GM12878 (cell line): ENCODE data around the gene BAIAP2L1.

Experiments
- CEBPB ChIP-seq, 2 experiments: fragments of 150-350 bp in 1 of 2; IDR thresholded peaks; 2 replicates each; pipeline ENCODE4 v1.6.1; 2012 to 2014; ENCODE audit warnings: low read depth in 2 of 2, low read length in 2 of 2, borderline replicate concordance in 1 of 2, inconsistent platforms in 1 of 2
- KAT2A ChIP-seq: conservative IDR thresholded peaks from 2 replicates; pipeline ENCODE4 v1.6.1; 2011; ENCODE audit warnings: low read depth, low read length; ENCODE audit not compliant: control insufficient read depth
- KDM1A ChIP-seq: fragments of 200-600 bp; sonication (generic); IDR thresholded peaks from 2 replicates; pipeline ENCODE4 v1.6.1; 2016; ENCODE audit warnings: borderline replicate concordance
- MXI1 ChIP-seq: fragments of 150-350 bp; IDR thresholded peaks from 2 replicates; pipeline ENCODE4 v1.6.1; 2011; ENCODE audit warnings: low read depth, mild to moderate bottlenecking, inconsistent platforms, low read length, improper control_type of control experiment
- POLR2A ChIP-seq: IDR thresholded peaks from 2 replicates; pipeline ENCODE4 v1.6.1; 2011; ENCODE audit warnings: low read depth, mild to moderate bottlenecking, low read length
- RAD21 ChIP-seq: IDR thresholded peaks from 2 replicates; pipeline ENCODE4 v1.6.1; 2011; ENCODE audit warnings: mild to moderate bottlenecking, low read depth, low read length, moderate library complexity; ENCODE audit not compliant: insufficient read depth
- SIN3A ChIP-seq: IDR thresholded peaks from 2 replicates; pipeline ENCODE4 v1.6.1; 2012; ENCODE audit warnings: low read depth, low read length, improper control_type of control experiment
- SRF ChIP-seq, 2 experiments: IDR thresholded peaks; 2 replicates each; pipeline ENCODE4 v1.6.1; 2011; ENCODE audit warnings: low read depth in 2 of 2, low read length in 2 of 2, mild to moderate bottlenecking in 1 of 2, moderate library complexity in 1 of 2
- TF ChIP-seq, protein P1 (sequence below): fragments of 150-350 bp; IDR thresholded peaks from 2 replicates; pipeline ENCODE4 v1.6.1; 2016; ENCODE audit warnings: low read depth, low read length
- TF ChIP-seq, protein P2 (sequence below): IDR thresholded peaks from 2 replicates; pipeline ENCODE4 v1.6.1; 2011; ENCODE audit warnings: mild to moderate bottlenecking, low read depth, low read length, moderate library complexity; ENCODE audit not compliant: insufficient replicate concordance
- TF ChIP-seq, protein P3 (sequence below), 3 experiments: IDR thresholded peaks in 2 of 3; conservative IDR thresholded peaks in 1 of 3; 2 replicates each; pipeline ENCODE4 v1.5.1; 2011; ENCODE audit warnings: low read depth in 3 of 3, low read length in 3 of 3, mild to moderate bottlenecking in 3 of 3, control low read depth in 2 of 3, moderate library complexity in 2 of 3, inconsistent platforms in 1 of 3, mixed read lengths in 1 of 3; ENCODE audit not compliant: control insufficient read depth in 2 of 3, insufficient read depth in 1 of 3; ENCODE audit errors: extremely low read depth in 1 of 3

DNA sequence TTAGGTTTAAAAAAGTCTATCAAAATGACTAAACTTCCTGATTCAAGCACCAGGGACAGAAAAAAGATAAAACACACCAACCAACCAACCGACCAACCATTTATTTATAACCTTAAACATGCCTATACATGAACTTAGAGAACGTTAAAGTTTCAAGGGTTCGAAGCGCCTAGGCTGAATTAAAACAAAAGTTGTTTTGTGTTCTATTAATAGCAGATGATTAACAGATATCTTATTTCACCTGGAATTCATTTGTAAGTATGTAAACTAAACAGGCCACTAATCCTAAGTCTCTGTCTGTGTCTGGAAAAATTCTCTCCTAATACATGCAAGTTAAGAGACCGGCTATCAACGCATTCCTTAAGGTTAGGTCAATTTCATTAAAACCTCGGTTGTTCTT is 1.4 kb downstream of the BAIAP2L1 start:
- TF ChIP-seq CEBPB (IDR thresholded peaks at IDR 0.05; ENCODE audit: borderline replicate concordance in 1 of 2, low read depth in 2 of 2, low read length in 2 of 2) = no peak
- TF ChIP-seq, protein P1, sequence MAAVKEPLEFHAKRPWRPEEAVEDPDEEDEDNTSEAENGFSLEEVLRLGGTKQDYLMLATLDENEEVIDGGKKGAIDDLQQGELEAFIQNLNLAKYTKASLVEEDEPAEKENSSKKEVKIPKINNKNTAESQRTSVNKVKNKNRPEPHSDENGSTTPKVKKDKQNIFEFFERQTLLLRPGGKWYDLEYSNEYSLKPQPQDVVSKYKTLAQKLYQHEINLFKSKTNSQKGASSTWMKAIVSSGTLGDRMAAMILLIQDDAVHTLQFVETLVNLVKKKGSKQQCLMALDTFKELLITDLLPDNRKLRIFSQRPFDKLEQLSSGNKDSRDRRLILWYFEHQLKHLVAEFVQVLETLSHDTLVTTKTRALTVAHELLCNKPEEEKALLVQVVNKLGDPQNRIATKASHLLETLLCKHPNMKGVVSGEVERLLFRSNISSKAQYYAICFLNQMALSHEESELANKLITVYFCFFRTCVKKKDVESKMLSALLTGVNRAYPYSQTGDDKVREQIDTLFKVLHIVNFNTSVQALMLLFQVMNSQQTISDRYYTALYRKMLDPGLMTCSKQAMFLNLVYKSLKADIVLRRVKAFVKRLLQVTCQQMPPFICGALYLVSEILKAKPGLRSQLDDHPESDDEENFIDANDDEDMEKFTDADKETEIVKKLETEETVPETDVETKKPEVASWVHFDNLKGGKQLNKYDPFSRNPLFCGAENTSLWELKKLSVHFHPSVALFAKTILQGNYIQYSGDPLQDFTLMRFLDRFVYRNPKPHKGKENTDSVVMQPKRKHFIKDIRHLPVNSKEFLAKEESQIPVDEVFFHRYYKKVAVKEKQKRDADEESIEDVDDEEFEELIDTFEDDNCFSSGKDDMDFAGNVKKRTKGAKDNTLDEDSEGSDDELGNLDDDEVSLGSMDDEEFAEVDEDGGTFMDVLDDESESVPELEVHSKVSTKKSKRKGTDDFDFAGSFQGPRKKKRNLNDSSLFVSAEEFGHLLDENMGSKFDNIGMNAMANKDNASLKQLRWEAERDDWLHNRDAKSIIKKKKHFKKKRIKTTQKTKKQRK = no peak
- TF ChIP-seq SRF (IDR thresholded peaks at IDR 0.05; ENCODE audit: low read depth in 2 of 2, low read length in 2 of 2) = no peak
- TF ChIP-seq, protein P2, sequence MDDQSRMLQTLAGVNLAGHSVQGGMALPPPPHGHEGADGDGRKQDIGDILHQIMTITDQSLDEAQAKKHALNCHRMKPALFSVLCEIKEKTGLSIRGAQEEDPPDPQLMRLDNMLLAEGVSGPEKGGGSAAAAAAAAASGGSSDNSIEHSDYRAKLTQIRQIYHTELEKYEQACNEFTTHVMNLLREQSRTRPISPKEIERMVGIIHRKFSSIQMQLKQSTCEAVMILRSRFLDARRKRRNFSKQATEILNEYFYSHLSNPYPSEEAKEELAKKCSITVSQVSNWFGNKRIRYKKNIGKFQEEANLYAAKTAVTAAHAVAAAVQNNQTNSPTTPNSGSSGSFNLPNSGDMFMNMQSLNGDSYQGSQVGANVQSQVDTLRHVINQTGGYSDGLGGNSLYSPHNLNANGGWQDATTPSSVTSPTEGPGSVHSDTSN = no peak
- TF ChIP-seq, protein P3, sequence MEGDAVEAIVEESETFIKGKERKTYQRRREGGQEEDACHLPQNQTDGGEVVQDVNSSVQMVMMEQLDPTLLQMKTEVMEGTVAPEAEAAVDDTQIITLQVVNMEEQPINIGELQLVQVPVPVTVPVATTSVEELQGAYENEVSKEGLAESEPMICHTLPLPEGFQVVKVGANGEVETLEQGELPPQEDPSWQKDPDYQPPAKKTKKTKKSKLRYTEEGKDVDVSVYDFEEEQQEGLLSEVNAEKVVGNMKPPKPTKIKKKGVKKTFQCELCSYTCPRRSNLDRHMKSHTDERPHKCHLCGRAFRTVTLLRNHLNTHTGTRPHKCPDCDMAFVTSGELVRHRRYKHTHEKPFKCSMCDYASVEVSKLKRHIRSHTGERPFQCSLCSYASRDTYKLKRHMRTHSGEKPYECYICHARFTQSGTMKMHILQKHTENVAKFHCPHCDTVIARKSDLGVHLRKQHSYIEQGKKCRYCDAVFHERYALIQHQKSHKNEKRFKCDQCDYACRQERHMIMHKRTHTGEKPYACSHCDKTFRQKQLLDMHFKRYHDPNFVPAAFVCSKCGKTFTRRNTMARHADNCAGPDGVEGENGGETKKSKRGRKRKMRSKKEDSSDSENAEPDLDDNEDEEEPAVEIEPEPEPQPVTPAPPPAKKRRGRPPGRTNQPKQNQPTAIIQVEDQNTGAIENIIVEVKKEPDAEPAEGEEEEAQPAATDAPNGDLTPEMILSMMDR (IDR thresholded peaks at IDR 0.05 in 2 of 3, conservative IDR thresholded peaks at IDR 0.05 in 1 of 3; ENCODE audit: control insufficient read depth in 2 of 3, extremely low read depth in 1 of 3, insufficient read depth in 1 of 3, low read depth in 3 of 3, low read length in 3 of 3) = no peak
- no peak for TF ChIP-seq POLR2A
- no peak for TF ChIP-seq KAT2A
- TF ChIP-seq SIN3A = no peak
- TF ChIP-seq MXI1 = no peak
- no peak for TF ChIP-seq KDM1A
- no peak for TF ChIP-seq RAD21
